Endometrial microvascular endothelial cells (primary cell): ENCODE results near the gene DAB2IP. TPM values are rescaled to one million over a fixed set of nuclear protein-coding genes. Genes with fewer than 3 reads are reported as not detected.

ENCODE experiments used
- in situ Hi-C: cut with HindIII; loops from 2 replicates; pipeline ENCODE4 v1.10.0; 2017; ENCODE audit warnings: low sequenced_read_pairs, low pct_unique_long_range_greater_than_20kb; ENCODE audit errors: inconsistent ontology term
- total RNA-seq: library from RNA; depleted of rRNA; stranded (reverse); fragments of >200 nt; gene quantifications from one replicate; pipeline ENCODE4 v1.2.3, GENCODE V29; 2015; ENCODE audit errors: inconsistent ontology term

DAB2IP gene
- total RNA-seq, 1 donor from 2014 or later, result 13.6 TPM

DNA sequence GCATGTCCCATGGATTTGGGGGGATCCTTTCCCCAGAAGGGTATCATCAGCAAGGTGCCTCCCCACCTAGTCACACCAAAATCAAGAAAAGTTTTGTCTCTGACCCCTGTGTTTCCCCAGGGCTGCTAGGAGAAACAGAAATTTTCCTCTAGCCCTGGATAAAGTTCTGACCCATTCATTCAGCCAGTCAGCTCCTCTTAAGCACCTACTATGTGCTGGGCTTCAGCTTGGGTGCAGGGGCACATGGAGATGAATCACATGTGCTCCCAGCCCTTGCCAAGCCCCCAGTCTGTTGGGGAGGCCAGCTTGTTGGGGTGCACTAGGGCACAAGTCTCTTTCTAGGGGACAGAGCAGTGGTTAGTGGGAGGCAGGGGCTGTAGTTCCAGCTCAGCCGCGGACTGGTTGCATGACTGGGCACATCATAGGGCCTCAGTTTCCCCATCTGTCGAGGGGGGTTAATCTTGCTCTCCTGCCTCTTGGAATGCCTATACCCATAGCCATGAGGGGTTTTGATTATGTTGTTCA lies 3.9 kb downstream of the DAB2IP start:
- in situ Hi-C loops, result no loop called here

DNA sequence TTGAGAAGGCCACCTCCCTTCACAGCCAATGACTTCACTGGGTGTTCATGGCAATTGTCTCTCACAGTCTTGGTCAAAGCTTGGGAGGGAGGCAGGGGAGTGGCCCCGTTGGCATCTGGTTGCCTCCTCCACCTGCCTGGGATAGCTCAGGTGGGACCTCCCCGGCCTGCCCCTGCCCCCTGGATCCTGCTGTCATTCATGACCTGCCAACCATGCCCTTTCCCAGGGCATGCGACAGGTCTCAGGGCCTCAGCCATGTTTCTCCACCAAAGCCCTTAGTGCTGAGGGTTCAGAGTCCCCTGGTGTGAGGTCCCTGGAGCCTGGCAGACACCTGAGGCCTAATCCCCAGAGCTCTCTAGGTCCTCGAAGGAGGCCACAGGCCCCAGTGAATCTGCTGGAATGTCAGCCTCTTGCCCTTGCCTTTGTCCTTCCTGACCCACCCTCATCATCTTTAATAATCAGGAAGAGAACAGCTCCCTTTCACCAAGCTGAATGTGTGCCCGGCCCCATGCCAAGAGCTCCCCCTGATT lies 5.6 kb downstream of the DAB2IP start:
- in situ Hi-C loops, result no loop called here

DNA sequence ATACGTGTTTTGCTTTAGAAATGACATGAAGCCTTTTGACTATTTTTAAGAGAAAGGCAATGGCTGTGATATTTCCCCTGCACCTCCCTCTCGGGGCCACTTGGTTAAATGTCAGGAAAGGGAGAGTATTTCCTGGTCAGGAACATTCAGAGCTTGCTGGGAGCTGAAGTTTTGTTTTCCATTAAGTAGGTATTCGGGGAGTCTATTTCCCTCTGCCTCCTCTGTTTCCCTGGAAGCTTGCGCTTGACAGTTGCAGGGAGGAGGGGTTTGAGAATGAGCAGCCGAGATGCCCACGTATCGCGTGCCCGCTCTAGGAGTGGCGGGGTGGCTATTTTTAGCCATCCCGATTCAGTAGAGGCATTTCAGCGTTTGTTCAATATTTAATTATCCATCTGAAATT lies 6.7 kb downstream of the DAB2IP start:
- in situ Hi-C loops, result no loop called here

DNA sequence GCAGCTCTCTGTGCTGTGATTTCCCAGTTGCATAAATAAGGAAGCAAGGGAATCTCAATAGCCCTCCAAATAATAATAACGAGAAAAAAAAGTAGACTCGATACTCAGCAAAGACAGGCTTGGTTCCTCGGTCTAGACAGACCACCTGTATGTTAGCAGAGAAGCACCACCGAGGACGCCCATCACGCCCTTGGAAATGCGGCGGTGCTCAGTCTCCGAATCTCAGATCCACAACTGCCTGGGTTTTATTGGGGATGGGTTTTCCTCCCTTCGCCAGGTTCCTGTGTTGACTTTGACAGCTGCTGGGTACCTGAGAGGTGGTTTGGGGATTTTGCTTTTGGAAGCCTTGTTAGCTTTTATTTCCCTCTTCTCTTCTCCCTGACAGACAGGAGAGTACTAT lies 7.2 kb downstream of the DAB2IP start:
- in situ Hi-C loops, result no loop called here

DNA sequence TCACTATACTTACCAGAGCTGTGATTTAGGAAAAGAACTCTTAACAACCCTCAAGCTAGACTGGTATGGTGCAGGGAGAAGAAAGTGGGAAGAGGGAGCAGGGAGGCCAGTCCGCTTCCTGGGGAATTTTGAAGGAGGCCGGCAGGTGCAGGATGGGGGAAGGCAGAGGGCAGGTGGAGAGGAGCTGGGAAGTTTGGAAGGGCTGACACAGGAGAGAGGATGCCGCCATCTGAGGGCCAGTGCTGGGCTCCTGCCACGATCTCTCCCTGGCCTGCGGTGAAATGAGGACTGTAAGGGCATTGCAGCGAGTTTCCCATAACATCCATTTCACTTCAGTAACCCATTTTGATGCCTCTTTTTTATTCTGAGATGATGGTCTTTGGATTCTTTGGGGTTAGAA lies 8.9 kb downstream of the DAB2IP start:
- in situ Hi-C loops, result no loop called here

DNA sequence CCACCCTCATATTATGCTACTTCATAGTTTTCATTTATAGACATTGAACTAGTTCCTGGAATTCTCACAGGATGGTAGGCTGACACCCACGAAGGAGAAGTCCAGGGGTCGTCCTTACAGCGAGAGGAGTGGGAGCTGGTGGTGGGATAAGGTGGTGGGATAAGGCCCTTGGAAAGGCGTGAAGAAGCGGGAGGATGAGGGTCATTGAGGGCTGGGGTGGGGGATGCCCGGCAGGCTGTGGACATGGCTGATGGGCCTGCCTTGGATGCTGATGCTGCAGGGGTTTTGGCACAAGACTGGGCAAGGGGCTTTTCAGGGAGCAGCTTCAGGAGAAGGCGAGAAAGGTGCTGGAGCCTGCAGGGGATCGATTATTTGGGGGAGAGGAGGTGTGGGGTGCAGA lies 9.4 kb downstream of the DAB2IP start:
- in situ Hi-C loops, result no loop called here

DNA sequence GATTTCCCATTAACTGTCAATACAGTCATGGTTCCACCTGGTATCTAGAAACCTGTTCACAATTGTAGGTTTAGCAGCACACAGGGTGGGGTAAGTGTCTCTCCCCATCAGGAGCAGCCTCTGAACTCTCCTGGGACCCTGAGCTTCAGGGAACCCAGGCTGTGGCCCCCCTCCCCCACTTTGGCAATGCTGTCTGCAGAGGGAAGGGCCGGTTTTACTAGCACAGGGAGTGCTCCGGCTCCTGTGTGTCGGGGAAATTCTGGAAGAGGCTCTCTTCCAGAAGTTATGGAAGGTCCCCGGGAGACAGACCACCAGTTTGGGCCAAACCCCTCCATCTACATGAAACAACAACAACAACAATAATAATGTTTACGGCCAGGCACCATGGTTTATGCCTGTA lies 9.9 kb downstream of the DAB2IP start:
- in situ Hi-C loops, result no loop called here

DNA sequence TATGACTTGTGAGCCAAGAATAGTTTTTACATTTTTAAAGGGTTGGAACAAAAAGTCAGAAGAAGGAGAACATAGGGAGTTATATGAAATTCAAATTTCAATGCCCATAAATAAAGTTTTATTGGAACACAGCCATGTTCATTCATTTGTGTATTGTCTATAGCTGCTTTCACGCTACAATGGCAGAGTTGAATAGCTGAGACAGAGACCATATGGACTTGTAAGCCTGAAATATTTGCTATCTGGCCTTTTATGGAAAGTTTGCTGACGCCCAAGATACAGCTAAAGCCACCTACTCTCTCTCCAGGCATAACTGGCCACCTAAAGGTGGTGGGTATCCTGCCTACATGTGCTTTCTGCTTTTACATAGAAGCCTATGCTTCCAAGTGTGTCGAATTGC lies 10.9 kb downstream of the DAB2IP start:
- in situ Hi-C loops, result no loop called here

DNA sequence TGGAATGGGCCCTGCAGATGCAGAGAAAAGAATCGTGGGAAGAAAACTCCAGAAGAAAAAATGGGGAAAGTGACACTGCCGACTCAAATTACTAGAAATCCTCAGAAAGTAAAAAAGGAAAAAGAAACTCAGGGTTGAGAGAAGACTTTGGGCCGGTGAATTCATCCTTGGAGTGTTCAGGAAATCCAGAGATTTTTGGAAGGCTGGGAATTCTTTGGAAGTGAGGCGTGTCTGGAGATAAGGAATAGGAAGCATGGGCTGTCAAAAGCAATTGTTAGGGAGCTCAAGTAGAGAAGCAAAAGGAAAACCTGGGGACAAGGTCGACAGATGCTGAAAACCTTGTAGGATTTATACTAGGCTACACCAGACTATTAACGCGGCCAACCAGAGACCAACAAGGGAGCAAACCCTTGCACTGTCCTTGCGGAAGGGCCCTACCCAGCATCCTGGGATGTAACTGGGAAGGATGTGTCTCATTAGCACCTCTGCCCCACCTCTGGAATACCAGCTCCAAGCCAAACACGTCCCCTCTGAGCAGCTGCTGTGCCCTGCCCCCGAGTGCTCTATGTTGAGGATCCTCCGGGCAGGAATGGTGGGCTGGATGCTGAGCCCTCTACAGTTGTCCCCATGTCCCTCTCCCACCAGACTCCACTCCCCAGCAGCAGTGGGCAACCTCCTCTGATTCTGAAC lies 11.6 kb downstream of the DAB2IP start:
- in situ Hi-C loops, result no loop called here

DNA sequence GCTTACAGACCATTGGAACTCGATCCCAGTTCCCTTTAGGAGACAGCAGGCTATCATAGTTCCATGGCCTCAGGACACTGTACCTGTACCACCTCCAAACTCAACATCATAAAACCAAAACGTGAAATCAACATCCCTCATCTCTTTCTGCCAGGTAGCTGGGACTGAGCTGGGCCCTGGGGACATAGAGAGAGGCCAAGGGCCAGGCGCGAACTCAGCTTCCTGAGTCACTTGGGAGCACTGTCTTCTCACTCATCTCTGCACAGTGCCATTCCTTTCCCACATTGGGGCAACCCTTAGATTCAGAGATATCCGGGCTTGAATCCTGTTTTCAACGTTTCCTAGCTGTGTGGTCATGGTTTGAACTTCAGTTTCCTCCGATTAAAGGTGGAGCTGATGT lies 12.2 kb downstream of the DAB2IP start:
- in situ Hi-C loops, result no loop called here

DNA sequence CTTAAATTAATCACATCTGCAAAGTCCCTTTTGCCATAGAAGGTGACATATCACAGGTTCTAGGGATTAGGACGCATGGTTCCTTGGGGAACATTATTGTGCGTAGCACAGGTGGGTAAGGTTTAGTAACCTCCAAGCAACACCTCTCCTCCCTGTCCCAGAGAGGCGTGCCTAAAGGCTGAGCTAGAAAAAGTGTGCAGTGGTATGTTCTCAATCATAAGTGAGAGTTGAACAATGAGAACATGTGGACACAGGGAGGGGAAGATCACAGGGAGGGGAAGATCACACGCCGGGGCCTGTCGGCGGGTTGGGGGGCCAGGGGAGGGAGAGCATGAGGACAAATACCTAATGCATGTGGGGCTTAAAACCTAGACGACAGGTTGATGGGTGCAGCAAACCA lies 14.9 kb downstream of the DAB2IP start:
- in situ Hi-C loops, result no loop called here

DNA sequence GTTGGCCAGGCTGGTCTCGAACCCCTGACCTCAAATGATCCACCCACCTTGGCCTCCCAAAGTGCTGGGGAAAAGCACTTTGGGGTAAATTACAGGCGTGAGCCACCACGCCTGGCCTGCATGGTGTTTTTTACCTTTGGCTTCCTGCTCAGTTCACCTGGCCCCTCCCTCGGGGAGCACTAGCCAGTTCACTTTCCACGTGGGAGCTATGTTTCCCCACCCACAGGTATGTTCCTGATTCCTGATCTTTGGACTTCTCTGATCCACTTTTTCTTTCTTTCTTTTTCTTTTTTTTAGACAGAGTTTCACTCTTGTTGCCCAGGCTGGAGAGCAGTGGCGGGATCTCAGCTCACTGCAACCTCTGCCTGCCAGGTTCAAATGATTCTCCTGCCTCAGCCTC lies 15.8 kb downstream of the DAB2IP start:
- in situ Hi-C loops, result no loop called here

DNA sequence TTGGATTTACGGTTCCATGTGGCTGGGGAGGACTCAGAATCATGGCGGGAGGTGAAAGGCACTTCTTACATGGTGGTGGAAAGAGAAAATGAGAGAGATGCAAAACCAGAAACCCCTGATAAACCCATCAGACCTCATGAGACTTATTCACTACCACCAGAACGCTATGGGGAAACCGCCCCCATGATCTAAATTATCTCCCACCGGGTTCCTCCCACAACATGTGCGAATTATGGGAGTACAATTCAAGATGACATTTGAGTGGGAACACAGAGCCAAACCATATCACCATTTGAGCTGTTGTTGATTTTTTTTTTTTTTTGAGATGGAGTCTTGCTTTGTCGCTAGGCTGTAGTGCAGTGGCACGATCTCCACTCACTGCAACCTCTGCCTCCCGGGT lies 16.5 kb downstream of the DAB2IP start:
- in situ Hi-C loops, result no loop called here

DNA sequence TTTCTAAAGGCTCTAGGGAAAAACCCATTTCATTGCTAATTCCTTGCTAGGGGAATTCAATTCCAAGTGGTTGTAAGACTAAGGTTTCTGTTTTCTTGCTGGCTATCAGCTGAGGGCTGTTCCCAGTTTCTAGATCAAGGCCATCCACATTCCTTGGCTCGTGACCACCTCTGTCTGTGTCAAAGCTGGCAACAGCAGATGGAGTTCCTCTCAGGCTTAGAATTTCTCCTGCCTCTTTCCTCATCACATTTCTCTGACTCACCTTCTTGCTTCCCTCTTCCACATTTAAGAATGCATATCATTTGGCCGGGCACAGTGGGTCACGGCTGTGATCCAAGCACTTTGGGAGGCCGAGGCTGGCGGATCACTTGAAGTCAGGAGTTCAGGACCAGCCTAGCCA lies 19.0 kb downstream of the DAB2IP start:
- in situ Hi-C loops, result no loop called here

DNA sequence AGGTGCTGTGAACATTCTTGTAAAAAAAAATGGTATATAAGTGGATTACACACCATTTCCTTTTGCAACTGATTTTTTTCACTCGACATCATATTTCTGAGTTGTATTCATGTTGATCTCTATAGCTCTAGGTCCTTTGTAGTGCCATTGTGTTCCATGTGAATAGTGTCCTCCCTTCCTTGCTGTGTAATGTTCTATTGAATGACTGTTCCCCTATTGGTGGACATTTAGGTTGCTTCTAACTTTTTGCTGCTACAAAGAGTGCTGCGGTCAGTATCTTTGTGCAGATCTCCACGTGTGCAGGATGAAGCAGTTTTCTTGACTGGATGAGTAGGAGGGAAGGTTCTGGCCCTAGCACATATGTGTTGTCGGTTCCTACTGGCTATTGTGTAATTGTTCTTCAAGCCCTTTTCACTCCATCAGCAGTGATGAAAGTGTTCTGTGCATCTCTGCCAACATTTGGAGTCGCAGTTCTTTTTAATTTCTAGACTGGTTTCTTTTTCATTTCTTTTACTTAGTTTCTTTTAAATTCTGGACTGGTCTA lies 20.2 kb downstream of the DAB2IP start:
- in situ Hi-C loops, result no loop called here

DNA sequence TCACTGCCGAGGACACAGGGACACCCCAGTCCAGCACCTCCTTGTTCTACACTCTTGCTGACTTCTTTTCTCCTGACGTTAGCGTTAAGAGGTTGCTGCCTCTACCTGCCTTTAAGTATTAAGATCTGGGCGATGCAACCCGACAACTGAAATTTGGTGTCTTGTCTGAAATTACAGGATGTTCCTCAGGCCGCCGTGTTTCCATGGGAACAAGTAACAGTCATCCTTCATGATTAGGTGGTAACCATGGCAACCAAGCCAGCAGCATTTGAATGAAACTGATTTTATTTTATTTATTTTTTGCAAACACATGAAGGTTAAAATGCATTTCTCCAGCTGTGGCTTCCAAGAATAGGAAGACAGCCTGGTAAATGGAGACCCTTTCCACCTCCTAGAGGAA lies 20.8 kb downstream of the DAB2IP start:
- in situ Hi-C loops, result no loop called here

DNA sequence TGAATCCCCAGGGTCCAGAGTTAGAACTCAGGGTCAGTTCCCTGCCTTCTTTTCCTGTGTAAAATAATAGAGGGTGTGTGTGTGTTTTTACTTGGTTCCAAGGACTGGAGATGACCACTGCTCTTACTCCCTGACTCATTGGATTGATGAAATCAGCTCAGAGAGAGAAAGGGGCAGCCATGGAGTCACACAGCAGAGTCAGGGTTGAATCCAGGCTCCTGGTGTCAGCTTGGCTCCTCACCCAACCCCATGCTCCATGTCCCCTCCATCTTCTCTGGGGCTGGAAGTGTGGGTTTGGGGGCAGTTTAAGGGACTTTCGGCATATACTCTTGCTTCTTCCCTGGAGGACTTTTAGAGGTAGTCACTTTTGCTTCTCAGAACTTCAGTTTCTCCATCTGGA lies 21.6 kb downstream of the DAB2IP start:
- in situ Hi-C loops, result no loop called here

DNA sequence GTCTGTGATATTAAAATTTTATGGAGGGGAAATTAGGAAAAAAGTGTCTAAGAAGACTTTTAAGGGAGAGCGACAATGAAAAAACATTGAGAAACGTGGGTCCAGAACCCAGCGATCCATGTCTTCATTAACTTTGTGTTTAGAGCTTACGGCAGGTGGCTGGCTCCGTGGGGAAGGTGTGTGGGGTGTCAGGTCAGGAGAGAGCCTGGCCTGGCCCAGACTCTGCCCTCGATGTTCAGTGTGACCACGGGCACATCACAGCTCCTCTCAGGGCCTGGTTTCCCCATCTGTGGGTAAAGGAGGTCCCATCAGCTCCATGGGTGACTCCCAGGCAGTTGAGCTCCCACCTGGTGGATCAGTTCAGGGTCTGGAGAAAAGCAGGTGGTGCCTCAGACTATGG lies 22.1 kb downstream of the DAB2IP start:
- in situ Hi-C loops, result no loop called here

DNA sequence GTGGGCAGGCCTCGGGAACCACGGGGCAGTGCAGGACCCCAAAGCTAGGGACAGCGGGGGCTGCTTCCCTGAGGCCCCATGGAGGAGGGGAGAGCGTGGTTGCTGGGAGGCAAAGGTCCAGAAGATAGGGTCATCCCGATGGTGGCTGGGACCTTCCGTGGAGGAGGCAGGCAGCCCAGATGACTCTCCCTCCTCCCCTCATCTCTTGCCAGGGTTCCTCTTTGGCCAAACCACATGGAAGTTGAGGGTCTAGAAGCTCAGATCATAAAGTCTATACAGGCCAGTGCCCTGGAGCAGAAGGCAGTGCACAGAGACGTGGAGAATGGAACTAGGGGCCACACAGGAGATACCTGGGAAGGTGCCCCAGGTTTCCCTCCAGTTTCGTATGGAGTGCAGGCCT lies 22.6 kb downstream of the DAB2IP start:
- in situ Hi-C loops, result no loop called here

DNA sequence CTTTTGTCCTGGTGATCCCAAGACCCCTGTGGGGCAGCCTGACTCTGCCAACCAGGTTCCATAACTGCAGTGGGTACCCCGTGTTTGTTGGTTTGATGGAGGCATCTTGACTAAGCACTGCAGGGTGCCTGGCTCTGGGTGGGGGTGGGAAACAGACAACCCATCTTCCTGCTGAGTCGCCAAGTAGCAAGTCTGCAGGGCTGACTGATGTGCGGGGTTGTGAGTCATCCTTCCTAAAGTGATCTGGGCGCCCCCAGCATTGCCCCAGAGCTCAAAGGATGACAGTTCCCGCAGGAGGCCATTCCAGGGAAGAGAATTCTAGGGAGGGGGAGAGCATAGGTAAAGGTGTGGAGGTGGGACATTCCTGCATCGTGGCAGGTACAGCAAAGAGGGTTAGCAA lies 23.5 kb downstream of the DAB2IP start:
- in situ Hi-C loops, result no loop called here

DNA sequence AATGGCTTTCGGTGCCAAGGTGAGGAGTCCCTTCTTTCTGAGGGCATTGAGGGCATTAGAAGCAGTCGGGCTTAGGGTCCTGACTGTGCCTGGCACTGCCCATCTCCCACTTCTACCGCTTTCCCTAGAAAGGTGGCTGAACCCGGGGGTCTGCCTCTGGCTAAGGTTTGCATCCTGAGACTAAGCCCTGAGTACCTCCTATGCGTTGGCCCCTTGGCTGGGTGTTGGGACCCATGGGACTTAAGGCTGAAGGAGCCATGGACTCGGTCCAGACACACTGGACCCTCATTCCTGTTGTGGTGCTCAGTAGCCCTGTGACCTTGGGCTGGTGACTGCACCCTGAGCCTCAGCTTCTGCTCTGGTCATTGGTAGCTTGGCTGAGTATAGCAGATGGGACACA lies 23.9 kb downstream of the DAB2IP start:
- in situ Hi-C loops, result no loop called here
